ENCODE data around the gene ZNF45. TPM values are rescaled to one million over a fixed set of nuclear protein-coding genes. Genes with fewer than 3 reads are reported as not detected.

Gene ZNF45
- total and polyA plus RNA-seq, 8 donors: 12.9 to 33.4 (median 31.0) TPM

GRCh38 chr19:43913383-43913782 is 21.7 kb downstream of the ZNF45 start:
- no peak for DNase-seq
- H3K27me3 ChIP-seq: no peaks in the 10 kb centered on the region
- H3K9me3 ChIP-seq: peaks cover 9 to 100% of the 10 kb centered on the region in 2 donors
- no peak for TF ChIP-seq CTCF (IDR thresholded peaks at IDR 0.05)
- no peaks in the 10 kb centered on the region for H3K4me1 ChIP-seq
- no peak for ATAC-seq
- no peak overlapping the region for H3K4me3 ChIP-seq
- no peak overlapping the region for H3K27ac ChIP-seq
- intact Hi-C loops (cut with DNase I): no loop called here
- peaks cover 3 to 62% of the 10 kb centered on the region in 2 donors for H3K36me3 ChIP-seq

DNA sequence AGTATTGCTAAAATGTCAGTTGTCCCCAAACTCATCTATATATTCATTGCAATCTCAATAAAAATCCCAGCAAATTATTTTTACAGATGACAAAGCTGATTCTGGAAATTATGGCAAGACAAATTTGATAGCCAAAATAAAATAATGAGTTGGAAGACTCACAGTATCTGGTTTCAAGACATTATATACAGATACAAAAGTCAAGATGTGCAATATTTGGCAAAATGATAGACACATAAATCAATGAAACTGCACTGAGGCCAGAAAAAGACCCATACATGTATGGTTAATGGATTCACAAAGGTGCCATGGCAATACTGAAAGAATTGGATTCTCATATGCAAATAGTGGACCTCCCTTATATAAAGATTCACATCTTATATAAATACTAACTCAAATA is 24.2 kb downstream of the ZNF45 start:
- no peak for TF ChIP-seq CTCF (IDR thresholded peaks at IDR 0.05)
- H3K4me3 ChIP-seq: no peak overlapping the region
- intact Hi-C loops (cut with DNase I): no loop called here
- no peaks in the 10 kb centered on the region for H3K4me1 ChIP-seq
- H3K9me3 ChIP-seq: peaks cover 9 to 100% of the 10 kb centered on the region in 2 donors
- no peak overlapping the region for H3K27ac ChIP-seq
- H3K27me3 ChIP-seq: no peaks in the 10 kb centered on the region
- H3K36me3 ChIP-seq: peaks cover 0 to 37% of the 10 kb centered on the region in 2 donors
- ATAC-seq: no peak
- DNase-seq: no peak

DNA sequence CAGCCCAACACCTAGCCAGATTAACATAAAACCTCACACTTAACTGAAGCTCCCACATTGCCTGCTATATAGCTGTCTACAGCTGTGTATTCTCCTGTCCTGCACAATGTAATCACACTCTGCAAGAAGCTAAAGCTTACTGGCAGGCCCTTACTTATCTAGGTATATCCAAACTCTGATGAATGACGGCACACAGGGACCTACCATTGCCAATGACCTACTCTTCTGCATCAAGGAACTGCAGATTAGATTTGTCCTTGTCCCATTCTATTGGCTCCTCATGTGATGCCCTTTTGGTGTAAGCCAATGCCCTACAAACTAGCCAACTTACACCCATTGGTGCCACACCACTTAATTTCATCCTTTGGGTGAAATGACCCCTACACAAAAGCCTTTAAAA is 26.4 kb downstream of the ZNF45 start:
- Histone ChIP-seq H3K4me1 (no peaks in the 10 kb centered on the region), H3K4me3 (no peak overlapping the region), H3K27me3 (no peaks in the 10 kb centered on the region), H3K27ac (no peak overlapping the region), H3K36me3 (peaks cover 0 to 14% of the 10 kb centered on the region in 2 donors), H3K9me3 (peaks cover 7 to 99% of the 10 kb centered on the region in 2 donors)
- intact Hi-C loops (cut with DNase I): no loop called here
- no peak for DNase-seq
- no peak for ATAC-seq
- TF ChIP-seq CTCF (IDR thresholded peaks at IDR 0.05): no peak

DNA sequence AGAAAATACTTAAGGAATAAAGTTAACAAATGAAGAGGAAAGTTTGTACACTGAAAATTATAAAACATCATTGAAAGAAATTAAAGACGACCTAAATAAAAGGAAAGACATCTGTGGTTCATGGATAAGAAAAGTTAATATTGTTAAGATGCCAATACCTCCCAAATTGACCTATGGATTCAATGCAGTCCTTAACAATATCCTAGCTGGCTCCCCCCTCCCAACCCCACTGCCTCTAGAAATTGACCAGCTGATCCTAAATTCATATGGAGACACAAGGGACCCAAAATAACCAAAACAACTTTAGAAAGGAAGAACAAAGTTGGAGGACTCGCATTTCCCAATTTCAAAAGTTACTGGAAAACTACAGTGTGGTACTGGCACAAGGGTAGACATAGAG is 28.3 kb downstream of the ZNF45 start:
- no peaks in the 10 kb centered on the region for H3K4me1 ChIP-seq
- no peak for DNase-seq
- H3K36me3 ChIP-seq: no peaks in the 10 kb centered on the region
- no peak for ATAC-seq
- H3K4me3 ChIP-seq: no peak overlapping the region
- TF ChIP-seq CTCF (IDR thresholded peaks at IDR 0.05): no peak
- intact Hi-C loops (cut with DNase I): no loop called here
- peaks cover 0 to 98% of the 10 kb centered on the region in 2 donors for H3K9me3 ChIP-seq
- no peaks in the 10 kb centered on the region for H3K27me3 ChIP-seq
- H3K27ac ChIP-seq: no peak overlapping the region

- H3K9me3 ChIP-seq: peaks cover 0 to 91% of the 10 kb centered on the region in 2 donors
- DNase-seq (no peak), ATAC-seq (no peak)
- TF ChIP-seq CTCF (IDR thresholded peaks at IDR 0.05): no peak
- H3K4me3 ChIP-seq: no peak overlapping the region
- intact Hi-C loops (cut with DNase I): no loop called here
- H3K36me3 ChIP-seq: no peaks in the 10 kb centered on the region
- no peaks in the 10 kb centered on the region for H3K27me3 ChIP-seq
- no peak overlapping the region for H3K27ac ChIP-seq
- no peaks in the 10 kb centered on the region for H3K4me1 ChIP-seq
Measured at GRCh38 chr19:43905897-43906296, 29.2 kb downstream of the ZNF45 start.
